ENCODE measurements around the gene KDM4D. TPM values are rescaled to one million over a fixed set of nuclear protein-coding genes. Genes with fewer than 3 reads are reported as not detected.

The KDM4D gene
- total RNA-seq, 1 experiment from 2014 or later, result 2.4 TPM

DNA sequence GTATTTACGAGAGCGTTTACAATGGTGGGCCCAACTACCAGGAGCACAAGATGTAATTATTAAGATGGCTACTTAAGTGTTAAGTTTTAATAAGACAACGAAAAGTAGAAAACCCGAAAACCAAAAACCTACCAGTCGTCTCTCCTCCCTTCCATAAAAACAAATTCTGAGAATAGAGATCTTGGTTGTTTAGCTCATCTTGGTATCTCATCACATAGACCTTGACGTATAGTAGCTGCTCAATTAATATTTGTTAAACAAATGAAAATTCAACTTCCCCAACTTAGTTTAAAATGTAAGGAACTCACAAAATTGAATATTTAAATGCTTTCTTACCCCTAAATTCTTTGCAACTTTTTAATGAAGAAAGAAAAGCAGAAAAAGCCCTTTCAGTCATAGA, 669 bp downstream of the KDM4D start:
- POLR2A ChIA-PET, result interaction anchor here (2.1 kb wide), 1 partner anchor 93 kb away, joined by 10 read pairs; the partner anchor contains the start of gene SRSF8
- H3K9me3 Mint-ChIP-seq, result no peaks in the 10 kb centered on the region
- peaks cover 10% of the 10 kb centered on the region for H3K4me1 Mint-ChIP-seq
- CTCF ChIA-PET, result interaction anchor here (1.1 to 1.3 kb wide), 2 partner anchors 94 to 452 kb away, joined by 3 to 5 read pairs; no protein-coding TSS in a partner anchor
- peaks cover 23% of the 10 kb centered on the region for H3K36me3 Mint-ChIP-seq
- TF ChIP-seq, protein P1, sequence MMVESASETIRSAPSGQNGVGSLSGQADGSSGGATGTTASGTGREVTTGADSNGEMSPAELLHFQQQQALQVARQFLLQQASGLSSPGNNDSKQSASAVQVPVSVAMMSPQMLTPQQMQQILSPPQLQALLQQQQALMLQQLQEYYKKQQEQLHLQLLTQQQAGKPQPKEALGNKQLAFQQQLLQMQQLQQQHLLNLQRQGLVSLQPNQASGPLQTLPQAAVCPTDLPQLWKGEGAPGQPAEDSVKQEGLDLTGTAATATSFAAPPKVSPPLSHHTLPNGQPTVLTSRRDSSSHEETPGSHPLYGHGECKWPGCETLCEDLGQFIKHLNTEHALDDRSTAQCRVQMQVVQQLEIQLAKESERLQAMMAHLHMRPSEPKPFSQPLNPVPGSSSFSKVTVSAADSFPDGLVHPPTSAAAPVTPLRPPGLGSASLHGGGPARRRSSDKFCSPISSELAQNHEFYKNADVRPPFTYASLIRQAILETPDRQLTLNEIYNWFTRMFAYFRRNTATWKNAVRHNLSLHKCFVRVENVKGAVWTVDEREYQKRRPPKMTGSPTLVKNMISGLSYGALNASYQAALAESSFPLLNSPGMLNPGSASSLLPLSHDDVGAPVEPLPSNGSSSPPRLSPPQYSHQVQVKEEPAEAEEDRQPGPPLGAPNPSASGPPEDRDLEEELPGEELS (CRISPR knock-in tag; IDR thresholded peaks at IDR 0.05), result no peak
- TF ChIP-seq GABPB1 (CRISPR knock-in tag; IDR thresholded peaks at IDR 0.05), result no peak
- TF ChIP-seq NR2C2 (CRISPR knock-in tag; IDR thresholded peaks at IDR 0.05), result no peak
- TF ChIP-seq KAT7 (CRISPR knock-in tag; IDR thresholded peaks at IDR 0.05; ENCODE audit: borderline replicate concordance), result no peak
- TF ChIP-seq, protein P2, sequence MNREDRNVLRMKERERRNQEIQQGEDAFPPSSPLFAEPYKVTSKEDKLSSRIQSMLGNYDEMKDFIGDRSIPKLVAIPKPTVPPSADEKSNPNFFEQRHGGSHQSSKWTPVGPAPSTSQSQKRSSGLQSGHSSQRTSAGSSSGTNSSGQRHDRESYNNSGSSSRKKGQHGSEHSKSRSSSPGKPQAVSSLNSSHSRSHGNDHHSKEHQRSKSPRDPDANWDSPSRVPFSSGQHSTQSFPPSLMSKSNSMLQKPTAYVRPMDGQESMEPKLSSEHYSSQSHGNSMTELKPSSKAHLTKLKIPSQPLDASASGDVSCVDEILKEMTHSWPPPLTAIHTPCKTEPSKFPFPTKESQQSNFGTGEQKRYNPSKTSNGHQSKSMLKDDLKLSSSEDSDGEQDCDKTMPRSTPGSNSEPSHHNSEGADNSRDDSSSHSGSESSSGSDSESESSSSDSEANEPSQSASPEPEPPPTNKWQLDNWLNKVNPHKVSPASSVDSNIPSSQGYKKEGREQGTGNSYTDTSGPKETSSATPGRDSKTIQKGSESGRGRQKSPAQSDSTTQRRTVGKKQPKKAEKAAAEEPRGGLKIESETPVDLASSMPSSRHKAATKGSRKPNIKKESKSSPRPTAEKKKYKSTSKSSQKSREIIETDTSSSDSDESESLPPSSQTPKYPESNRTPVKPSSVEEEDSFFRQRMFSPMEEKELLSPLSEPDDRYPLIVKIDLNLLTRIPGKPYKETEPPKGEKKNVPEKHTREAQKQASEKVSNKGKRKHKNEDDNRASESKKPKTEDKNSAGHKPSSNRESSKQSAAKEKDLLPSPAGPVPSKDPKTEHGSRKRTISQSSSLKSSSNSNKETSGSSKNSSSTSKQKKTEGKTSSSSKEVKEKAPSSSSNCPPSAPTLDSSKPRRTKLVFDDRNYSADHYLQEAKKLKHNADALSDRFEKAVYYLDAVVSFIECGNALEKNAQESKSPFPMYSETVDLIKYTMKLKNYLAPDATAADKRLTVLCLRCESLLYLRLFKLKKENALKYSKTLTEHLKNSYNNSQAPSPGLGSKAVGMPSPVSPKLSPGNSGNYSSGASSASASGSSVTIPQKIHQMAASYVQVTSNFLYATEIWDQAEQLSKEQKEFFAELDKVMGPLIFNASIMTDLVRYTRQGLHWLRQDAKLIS (CRISPR knock-in tag; IDR thresholded peaks at IDR 0.05; ENCODE audit: borderline replicate concordance), result no peak
- TF ChIP-seq, protein P3, sequence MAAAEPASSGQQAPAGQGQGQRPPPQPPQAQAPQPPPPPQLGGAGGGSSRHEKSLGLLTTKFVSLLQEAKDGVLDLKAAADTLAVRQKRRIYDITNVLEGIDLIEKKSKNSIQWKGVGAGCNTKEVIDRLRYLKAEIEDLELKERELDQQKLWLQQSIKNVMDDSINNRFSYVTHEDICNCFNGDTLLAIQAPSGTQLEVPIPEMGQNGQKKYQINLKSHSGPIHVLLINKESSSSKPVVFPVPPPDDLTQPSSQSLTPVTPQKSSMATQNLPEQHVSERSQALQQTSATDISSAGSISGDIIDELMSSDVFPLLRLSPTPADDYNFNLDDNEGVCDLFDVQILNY (CRISPR knock-in tag; IDR thresholded peaks at IDR 0.05), result no peak
- TF ChIP-seq, protein P4, sequence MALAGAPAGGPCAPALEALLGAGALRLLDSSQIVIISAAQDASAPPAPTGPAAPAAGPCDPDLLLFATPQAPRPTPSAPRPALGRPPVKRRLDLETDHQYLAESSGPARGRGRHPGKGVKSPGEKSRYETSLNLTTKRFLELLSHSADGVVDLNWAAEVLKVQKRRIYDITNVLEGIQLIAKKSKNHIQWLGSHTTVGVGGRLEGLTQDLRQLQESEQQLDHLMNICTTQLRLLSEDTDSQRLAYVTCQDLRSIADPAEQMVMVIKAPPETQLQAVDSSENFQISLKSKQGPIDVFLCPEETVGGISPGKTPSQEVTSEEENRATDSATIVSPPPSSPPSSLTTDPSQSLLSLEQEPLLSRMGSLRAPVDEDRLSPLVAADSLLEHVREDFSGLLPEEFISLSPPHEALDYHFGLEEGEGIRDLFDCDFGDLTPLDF (CRISPR knock-in tag; IDR thresholded peaks at IDR 0.05), result no peak
- TF ChIP-seq, protein P5, sequence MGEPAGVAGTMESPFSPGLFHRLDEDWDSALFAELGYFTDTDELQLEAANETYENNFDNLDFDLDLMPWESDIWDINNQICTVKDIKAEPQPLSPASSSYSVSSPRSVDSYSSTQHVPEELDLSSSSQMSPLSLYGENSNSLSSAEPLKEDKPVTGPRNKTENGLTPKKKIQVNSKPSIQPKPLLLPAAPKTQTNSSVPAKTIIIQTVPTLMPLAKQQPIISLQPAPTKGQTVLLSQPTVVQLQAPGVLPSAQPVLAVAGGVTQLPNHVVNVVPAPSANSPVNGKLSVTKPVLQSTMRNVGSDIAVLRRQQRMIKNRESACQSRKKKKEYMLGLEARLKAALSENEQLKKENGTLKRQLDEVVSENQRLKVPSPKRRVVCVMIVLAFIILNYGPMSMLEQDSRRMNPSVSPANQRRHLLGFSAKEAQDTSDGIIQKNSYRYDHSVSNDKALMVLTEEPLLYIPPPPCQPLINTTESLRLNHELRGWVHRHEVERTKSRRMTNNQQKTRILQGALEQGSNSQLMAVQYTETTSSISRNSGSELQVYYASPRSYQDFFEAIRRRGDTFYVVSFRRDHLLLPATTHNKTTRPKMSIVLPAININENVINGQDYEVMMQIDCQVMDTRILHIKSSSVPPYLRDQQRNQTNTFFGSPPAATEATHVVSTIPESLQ (CRISPR knock-in tag; IDR thresholded peaks at IDR 0.05), result no peak
- no peak for TF ChIP-seq FOXK1 (CRISPR knock-in tag; IDR thresholded peaks at IDR 0.05)
- TF ChIP-seq, protein P6, sequence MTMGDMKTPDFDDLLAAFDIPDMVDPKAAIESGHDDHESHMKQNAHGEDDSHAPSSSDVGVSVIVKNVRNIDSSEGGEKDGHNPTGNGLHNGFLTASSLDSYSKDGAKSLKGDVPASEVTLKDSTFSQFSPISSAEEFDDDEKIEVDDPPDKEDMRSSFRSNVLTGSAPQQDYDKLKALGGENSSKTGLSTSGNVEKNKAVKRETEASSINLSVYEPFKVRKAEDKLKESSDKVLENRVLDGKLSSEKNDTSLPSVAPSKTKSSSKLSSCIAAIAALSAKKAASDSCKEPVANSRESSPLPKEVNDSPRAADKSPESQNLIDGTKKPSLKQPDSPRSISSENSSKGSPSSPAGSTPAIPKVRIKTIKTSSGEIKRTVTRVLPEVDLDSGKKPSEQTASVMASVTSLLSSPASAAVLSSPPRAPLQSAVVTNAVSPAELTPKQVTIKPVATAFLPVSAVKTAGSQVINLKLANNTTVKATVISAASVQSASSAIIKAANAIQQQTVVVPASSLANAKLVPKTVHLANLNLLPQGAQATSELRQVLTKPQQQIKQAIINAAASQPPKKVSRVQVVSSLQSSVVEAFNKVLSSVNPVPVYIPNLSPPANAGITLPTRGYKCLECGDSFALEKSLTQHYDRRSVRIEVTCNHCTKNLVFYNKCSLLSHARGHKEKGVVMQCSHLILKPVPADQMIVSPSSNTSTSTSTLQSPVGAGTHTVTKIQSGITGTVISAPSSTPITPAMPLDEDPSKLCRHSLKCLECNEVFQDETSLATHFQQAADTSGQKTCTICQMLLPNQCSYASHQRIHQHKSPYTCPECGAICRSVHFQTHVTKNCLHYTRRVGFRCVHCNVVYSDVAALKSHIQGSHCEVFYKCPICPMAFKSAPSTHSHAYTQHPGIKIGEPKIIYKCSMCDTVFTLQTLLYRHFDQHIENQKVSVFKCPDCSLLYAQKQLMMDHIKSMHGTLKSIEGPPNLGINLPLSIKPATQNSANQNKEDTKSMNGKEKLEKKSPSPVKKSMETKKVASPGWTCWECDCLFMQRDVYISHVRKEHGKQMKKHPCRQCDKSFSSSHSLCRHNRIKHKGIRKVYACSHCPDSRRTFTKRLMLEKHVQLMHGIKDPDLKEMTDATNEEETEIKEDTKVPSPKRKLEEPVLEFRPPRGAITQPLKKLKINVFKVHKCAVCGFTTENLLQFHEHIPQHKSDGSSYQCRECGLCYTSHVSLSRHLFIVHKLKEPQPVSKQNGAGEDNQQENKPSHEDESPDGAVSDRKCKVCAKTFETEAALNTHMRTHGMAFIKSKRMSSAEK (CRISPR knock-in tag; IDR thresholded peaks at IDR 0.05; ENCODE audit: borderline replicate concordance), result no peak
- TF ChIP-seq ZNF232 (CRISPR knock-in tag; IDR thresholded peaks at IDR 0.05), result no peak
- TF ChIP-seq SP1 (CRISPR knock-in tag; conservative IDR thresholded peaks at IDR 0.05), result no peak
- TF ChIP-seq, protein P7, sequence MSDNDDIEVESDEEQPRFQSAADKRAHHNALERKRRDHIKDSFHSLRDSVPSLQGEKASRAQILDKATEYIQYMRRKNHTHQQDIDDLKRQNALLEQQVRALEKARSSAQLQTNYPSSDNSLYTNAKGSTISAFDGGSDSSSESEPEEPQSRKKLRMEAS (CRISPR knock-in tag; IDR thresholded peaks at IDR 0.05), result no peak
- TF ChIP-seq MYBL2 (CRISPR knock-in tag; IDR thresholded peaks at IDR 0.05), result no peak
- no peak for TF ChIP-seq ZNF138 (CRISPR knock-in tag; conservative IDR thresholded peaks at IDR 0.05)
- no peak for TF ChIP-seq PRRX2 (CRISPR knock-in tag; IDR thresholded peaks at IDR 0.05)
- TF ChIP-seq ZNF423 (CRISPR knock-in tag; IDR thresholded peaks at IDR 0.05), result no peak
- TF ChIP-seq TCF7 (CRISPR knock-in tag; IDR thresholded peaks at IDR 0.05; ENCODE audit: low read depth), result no peak
- no peak for TF ChIP-seq IRF2 (CRISPR knock-in tag; IDR thresholded peaks at IDR 0.05; ENCODE audit: borderline replicate concordance, low read depth)
- TF ChIP-seq, protein P8, sequence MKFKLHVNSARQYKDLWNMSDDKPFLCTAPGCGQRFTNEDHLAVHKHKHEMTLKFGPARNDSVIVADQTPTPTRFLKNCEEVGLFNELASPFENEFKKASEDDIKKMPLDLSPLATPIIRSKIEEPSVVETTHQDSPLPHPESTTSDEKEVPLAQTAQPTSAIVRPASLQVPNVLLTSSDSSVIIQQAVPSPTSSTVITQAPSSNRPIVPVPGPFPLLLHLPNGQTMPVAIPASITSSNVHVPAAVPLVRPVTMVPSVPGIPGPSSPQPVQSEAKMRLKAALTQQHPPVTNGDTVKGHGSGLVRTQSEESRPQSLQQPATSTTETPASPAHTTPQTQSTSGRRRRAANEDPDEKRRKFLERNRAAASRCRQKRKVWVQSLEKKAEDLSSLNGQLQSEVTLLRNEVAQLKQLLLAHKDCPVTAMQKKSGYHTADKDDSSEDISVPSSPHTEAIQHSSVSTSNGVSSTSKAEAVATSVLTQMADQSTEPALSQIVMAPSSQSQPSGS (CRISPR knock-in tag; IDR thresholded peaks at IDR 0.05; ENCODE audit: borderline replicate concordance, low read depth), result no peak
- no peaks in the 10 kb centered on the region for H3K27me3 Mint-ChIP-seq (ENCODE audit: low read depth)
- H3K4me3 Mint-ChIP-seq, result peak overlapping the region; percentile 99
- H3K27ac Mint-ChIP-seq, result peak overlapping the region; percentile 96
- DNase-seq (ENCODE audit: low spot score) (no peak), ATAC-seq (no peak)
